Stimulated activated CD8-positive, alpha-beta memory T cell treated with anti-CD3 and anti-CD28 coated beads, Interleukin-4, amount 100 ng/mL, for 48 hours (primary cell): ENCODE results near the gene RPS18.

Experiments
- DNase-seq: peaks from one replicate; pipeline ENCODE4 v3.0.0-alpha.2; 2020

Gene RPS18

GRCh38 chr6:33315793-33316602, 44.1 kb downstream of the RPS18 start:
- DNase-seq: no peak

DNA sequence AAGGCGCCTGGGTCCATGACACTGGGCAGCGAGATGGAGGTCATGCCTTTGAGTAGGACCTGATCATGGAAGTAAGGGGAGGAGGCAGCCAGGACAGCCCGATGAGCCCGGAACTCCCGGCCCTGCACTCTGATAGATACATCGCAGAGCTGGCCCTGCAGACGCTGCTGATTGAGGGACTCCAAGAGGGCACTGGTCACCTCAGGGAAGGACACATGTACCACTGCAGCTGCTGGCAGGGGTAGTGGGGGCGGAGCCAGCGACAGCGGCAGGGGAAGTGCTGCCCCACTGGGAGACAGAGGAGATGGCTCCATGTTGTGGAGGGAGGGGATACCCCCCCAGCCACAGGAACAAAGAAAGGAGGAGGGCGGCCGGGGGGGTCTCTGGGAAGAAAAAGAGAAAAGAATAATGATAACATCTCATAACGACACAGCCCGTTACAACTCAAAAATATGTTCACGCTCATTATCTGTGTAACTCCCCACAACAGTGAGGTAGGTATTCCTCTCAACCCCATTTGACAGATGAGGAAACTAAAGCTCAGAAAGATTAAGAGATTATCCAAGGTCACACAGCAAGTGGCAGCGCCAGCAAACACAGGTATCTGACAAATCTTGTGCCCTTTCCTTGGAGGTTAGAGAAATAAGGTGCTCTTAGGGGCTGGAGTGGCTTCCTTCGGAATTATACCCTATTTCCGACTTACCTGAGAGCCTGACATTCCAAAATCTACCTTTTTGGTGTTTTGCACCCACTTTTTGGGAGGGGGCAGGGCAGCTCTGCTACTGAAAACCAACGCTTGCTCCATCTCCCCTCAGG, 44.9 kb downstream of the RPS18 start:
- no peak for DNase-seq

DNA sequence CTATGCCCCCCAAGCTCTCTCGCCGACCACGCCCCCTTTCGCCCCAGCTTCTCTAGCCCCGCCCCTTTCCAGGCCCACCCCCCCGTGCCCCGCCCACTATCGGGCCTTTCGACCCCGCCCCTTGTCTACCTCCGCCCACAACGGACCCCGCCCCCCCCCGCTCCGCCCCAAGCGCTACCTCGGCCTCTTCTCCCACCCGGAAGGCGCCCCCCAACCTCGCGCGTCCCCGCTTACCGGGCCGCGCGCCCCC, 45.5 kb downstream of the RPS18 start:
- peak; percentile 82 for DNase-seq

GRCh38 chr6:33317669-33318425, 46.0 kb downstream of the RPS18 start, which contains the start of gene ZBTB22:
TSS of gene ZBTB22 (minus strand) at chr6:33317744. CDS start at chr6:33316916, 828 bp downstream.
- peak; percentile 98 for DNase-seq

DNA sequence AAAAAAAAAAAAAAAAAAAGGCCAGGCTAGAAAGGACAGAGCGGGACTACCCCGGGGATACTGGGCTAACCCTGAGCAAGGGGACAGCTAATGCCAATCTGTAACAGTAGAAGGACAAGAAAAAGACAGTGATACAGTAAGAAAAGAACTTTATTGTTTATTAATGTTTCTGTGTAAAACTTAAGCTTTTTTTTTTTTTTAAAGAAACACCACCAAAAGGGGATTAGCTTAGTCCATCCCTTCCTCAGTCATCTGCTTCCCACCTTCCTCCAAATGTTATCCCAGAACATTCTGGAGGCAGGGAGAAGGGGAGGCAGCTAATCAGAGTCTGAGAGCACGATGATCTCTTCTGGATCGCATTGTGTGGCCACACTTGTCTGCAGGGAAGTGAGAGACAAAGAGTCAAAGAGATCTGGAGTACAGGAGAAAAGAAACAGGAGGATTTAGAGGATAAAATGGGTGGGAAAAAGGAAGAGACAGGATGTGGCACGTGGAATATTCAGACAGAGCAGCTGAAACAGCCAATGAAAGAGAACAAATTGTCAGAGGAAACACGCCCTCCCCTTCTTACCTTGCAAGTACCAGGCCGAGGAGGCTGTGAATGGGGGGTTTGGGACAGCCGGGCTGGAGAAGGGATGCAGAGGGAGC, 46.7 kb downstream of the RPS18 start:
- no peak for DNase-seq

GRCh38 chr6:33319939-33320314, 48.1 kb downstream of the RPS18 start:
- no peak for DNase-seq

GRCh38 chr6:33320315-33321181, 48.7 kb downstream of the RPS18 start:
- DNase-seq: no peak

GRCh38 chr6:33321227-33321626, 49.4 kb downstream of the RPS18 start:
- DNase-seq: no peak

DNA sequence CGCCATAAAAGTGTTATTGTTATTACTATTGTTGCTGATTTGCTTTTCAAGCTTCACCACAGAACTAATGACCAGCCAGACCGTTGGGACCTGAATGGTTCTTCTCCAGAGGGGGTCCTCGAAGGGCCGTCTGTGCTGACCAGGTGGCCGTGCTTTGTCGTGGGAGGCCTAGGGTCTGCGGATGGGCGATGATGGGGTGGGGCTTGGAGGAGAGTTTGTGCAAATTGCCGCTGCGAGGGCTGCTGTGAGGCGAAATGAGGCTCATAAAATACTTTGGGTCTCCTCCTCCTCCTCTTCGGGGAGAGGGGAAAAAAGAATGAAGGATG, 51.7 kb downstream of the RPS18 start:
- no peak for DNase-seq

- no peak for DNase-seq
These were observed 52.2 kb downstream of the RPS18 start for GRCh38 chr6:33324125-33324524.
